GM19468 (cell line): ENCODE results near the gene HIF1A.
A peak's percentile ranks its signal among the peaks of the same experiment; 100 is the strongest.
"Not testable (repeated sequence)": the region's sequence is repeated elsewhere in the genome, so short reads cannot be mapped to it uniquely, and the experiment has no call there.

Experiments
- ATAC-seq: cut with Tn5 transposase; IDR thresholded peaks from one replicate; pipeline ENCODE4 v1.9.1; 2021; ENCODE audit warnings: mild to moderate bottlenecking, moderate library complexity, moderate number of reproducible peaks; ENCODE audit not compliant: unreplicated experiment; ENCODE audit errors: extremely low read depth

The HIF1A gene

DNA sequence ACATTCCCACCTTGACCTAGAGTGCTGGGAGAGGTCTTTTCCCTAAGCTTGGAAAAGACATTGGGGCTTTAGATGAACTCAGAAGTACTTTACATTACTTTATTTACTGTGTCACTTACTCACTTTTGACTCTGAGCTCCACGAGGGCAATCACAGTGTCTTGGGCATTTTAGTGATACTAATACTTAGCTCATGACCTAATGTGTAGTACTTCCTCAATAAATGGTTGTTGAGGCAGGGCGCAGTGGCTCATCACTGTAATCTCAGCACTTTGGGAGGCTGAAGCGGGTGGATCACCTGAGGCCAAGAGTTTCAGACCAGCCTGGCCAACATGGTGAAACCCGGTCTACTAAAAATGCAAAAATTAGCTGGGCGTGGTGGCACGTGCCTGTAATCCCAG is 47.1 kb downstream of the HIF1A start:
- ATAC-seq = no peak

DNA sequence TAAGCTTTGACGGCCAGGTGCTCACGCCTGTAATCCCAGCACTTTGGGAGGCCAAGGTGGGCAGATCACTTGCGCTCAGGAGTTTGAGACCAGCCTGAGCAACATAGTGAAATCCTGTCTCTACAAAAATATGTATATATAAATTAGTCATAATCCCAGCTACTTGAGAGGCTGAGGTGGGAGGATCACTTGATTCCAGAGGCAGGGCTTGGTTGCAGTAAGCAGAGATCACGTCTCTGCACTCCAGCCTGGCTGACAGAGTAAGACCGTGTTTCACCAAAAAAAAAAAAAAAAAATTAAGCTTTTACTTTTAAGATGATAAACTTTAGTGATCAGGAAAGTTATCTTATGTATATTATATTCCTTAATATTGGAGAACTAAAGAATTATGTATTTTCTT is 48.9 kb downstream of the HIF1A start:
- ATAC-seq = no peak

DNA sequence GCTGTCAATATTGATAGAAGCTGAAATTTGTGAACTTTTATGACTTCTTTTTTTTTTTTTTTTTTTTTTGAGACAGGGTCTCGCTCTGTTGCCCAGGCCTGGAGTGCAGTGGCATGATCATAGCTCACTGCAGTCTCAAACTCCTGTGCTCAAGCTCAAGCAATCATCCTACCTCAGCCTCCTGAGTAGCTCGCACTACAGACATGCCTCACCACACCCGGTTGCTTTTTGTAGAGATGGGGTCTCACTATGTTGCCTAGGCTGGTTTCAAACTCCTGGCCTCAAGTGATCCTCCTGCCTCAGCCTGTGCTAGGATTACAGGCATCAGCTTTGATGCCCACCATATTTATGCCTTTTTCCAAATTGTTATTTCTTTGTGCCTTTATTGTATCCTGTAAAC is 51.0 kb downstream of the HIF1A start:
- ATAC-seq = not testable (repeated sequence)

DNA sequence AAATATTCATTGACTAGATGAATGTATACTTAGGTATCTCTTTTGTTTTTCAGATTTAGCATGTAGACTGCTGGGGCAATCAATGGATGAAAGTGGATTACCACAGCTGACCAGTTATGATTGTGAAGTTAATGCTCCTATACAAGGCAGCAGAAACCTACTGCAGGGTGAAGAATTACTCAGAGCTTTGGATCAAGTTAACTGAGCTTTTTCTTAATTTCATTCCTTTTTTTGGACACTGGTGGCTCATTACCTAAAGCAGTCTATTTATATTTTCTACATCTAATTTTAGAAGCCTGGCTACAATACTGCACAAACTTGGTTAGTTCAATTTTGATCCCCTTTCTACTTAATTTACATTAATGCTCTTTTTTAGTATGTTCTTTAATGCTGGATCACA is 51.6 kb downstream of the HIF1A start:
- no peak for ATAC-seq

GRCh38 chr14:61747342-61747741 is 52.0 kb downstream of the HIF1A start:
- ATAC-seq = no peak

DNA sequence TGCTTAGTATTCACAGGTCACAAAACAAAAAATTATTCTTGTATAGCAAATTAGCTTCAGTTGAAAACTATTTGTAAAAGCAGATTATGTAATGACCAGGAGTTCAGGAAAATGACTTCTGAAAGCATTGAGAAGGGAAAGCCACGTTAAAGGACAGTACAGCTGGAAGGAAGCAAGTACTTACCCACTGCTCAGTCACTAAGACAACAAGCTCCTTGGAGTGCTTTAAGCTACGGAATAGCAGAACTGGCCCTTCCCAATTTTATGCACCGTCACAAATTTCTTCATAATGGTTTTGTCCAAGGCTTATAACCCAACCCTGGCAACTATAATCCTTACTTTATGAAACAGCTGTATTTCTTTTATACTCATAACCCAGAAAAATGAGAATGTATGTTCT is 54.0 kb downstream of the HIF1A start:
- ATAC-seq = no peak

DNA sequence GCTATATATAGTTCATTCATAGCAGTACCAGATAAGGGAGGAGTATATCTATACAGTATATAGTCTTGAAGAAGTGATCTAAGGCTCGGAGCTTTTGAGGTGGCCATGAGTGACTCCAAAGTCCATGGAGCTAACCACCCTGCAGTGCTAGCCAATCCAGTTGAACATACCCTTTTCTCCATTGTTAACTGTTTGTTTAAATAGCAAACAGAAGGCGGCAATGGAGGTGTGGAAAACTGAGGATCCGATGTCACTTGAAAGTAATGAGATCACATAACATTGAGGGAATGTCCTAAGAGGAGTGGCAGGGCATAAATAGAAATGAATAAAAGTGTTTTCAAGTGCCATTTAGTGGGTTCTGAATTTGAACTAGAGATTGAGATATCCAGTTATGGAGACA is 54.6 kb downstream of the HIF1A start:
- ATAC-seq = no peak

- ATAC-seq = peak; percentile 95
These were observed 55.6 kb downstream of the HIF1A start for GRCh38 chr14:61750708-61751474.

GRCh38 chr14:61751475-61751989 is 56.2 kb downstream of the HIF1A start:
- ATAC-seq = no peak

DNA sequence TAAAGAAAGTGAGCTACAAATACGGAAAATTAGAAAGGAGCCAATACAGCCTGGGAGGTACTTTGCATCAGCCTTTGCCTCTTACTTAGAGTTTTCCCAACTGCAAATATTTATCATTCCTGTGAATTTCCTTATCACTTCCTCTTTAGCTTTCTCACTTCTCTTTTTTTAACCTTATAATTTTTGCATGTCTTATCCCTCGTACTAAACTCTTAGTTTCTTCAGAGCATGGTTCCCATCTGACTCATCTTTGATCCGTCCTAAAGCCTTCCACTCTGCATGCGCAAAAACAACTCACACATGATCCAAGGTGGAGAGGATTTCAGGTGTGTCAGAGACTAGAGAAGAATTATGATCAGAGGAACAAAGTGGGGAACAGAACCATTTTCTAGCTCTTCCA is 57.3 kb downstream of the HIF1A start:
- no peak for ATAC-seq

- ATAC-seq = no peak
These were observed 58.3 kb downstream of the HIF1A start for GRCh38 chr14:61753631-61754030.

DNA sequence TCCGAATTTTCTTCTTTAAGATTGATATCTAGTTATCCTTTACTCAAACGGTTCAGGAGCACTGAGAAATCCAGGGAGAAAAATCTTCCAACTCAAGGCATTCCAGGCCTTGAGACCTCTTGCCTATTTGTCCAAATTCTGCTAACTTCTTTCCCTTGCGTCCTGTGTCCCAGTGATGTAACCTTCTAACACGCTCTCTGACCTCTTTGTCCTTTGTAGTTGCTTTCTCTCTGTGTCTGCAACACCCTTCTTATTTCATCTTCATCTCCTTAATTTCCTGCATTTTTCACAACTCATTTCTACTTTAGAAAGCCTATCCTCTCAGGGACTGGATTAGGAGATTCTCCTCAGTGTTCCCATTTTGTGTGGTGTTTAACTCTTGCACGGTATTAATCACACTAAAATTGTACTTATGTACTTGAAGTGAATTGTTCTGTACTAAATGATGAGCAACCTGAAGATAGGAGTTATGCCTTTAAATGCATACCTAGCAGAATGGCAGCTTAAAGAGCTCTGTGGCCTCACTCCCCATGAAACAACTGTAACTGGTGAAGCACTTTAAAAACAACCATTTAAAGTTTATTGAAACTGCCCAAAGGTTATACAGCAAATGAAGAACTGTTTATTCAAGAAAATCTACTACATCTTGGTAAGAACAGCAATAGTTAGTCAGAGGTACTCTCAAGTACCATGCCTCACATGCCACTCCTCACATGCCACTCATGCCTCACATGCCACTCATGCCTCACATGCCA is 59.5 kb downstream of the HIF1A start:
- no peak for ATAC-seq

DNA sequence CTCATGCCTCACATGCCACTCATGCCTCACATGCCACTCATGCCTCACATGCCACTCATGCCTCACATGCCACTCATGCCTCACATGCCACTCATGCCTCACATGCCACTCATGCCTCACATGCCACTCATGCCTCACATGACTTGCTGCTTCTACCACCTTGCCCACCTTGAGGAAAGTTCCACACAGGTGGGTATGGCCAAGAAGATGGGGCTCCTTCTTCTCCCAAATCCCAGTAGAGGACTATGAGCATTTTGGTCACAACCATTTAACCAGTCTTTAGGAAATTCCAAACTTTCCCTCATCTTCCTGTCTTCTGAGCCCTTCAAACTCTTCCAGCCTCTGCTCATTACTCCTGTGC is 60.0 kb downstream of the HIF1A start:
- not testable (repeated sequence) for ATAC-seq

DNA sequence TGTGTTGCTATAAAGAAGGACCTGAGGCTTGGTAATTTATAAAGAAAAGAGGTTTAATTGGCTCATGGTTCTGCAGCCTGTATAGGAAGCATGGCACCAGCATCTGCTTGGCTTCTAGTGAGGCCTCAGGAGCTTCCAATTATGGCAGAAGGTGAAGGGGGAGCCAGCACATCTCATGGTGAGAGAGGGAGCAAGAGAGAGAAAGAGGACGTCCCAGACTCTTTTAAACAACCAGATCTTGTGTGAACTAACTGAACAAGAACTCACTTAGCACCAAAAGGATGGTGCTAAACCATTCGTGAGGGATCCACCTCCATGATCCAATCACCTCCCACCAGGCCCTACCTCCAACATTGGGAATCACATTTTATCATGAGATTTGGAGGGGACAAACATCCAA is 60.8 kb downstream of the HIF1A start:
- ATAC-seq = no peak

DNA sequence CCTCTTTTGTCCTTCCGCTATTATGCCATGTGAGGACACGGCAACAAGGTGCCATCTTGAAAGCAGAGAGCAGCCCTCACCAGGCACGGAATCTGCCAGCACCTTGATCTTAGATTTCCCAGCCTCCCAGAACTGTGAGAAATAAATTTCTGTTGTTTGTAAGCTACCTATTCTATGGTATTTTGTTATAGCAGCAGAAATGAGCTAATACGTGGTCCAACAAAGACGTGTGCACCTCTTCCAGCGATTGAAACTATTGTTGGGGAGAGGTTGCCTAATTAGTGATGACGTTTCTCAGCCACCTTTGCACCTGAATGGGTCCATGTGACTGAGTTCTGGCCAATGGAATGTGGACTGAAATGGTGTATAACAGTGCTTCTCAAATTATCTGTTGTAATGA is 64.6 kb downstream of the HIF1A start:
- ATAC-seq = no peak

DNA sequence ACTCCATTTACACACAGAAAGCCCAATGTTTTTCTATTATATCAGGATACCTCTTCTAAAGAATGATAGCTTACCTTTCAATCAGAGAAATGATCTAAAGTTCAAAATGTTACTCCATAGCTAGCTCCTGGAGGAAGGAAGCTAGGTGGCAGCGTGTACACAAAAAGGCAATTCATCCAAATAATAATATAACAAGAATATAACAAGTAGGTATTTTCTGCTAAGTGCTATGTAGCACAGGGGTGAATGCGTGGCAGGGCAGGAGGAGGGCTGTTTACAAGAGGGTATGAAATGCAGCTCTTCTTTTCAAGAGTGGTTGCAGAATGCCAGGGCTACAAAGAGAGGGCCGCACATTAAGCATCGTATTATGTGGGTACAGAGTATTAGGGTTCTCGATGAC is 66.2 kb downstream of the HIF1A start:
- no peak for ATAC-seq

DNA sequence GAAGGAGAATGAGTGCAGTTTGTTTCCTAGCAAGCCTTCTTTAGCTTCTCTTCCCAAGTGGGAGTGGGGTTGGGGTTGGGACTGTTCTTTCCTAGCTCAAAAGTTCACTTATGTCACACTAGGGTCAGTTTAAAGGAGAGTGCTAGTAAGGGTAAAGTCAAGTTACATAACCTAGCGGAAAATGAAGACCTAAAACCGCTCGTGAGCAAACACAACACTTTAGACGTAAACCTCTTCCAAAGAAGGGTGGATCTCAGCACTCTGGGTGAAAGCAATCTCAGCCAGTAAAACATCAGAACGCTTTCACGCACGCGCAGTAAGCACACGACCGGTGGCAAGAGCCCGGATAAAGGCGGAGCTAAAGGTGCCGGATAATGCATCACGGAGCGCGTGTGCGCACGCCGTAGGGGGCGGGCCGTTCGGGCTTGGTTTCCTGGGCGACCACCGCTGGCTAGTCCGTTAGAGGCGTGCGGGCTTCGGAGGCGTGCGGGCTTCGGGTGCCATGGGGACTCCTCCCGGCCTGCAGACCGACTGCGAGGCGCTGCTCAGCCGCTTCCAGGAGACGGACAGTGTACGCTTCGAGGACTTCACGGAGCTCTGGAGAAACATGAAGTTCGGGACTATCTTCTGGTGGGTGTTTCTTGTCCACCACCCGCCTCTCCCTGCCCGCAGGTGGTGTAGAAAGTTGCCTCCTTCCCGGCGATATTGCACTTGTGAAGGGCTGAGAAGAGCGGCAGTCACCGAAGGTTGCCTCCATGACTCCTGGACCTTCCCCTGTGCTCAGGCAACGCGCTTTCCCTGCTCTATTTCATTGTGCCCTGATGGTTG is 66.9 kb downstream of the HIF1A start, which contains the start of gene SNAPC1:
SNAPC1 (plus strand) TSS at position 462 of the 828 bp plus-strand sequence; CDS start at position 503, 41 bp downstream.
- peak; percentile 90 for ATAC-seq

DNA sequence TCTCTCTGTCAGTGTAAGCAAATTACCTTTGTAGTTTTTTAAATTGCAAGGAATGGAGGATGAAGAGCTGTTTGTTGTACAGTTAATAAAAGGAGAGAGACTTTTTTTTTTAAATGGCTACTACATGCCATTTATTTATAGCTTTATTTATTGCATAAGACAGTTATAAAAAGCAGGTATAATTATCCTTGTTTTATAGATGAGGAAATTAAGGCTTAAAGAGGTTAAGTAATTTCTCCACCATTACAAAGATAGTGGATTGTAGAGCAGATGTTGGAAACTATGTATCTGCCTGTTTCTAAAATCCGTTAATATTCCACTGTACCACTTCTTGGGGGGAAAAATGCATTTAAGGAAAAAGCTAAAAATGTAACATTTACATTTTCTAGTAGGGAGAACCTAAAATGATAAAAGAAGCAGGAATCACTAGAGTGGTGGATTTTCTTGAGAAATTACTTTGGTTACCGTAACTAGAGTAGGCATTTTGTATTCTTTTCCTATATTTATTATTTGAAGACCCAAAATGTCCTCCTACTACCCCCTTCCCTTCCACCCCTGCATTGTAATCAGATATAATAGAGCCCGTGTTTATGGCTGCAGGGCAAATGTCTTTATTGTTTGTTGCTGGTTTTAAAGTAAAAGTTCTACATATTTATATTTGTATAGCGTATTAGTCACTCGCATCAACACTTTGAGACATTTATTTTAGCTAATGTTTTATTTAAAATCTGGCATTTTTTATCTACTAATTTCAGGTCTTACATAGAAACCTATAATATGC is 69.2 kb downstream of the HIF1A start:
- ATAC-seq = no peak

DNA sequence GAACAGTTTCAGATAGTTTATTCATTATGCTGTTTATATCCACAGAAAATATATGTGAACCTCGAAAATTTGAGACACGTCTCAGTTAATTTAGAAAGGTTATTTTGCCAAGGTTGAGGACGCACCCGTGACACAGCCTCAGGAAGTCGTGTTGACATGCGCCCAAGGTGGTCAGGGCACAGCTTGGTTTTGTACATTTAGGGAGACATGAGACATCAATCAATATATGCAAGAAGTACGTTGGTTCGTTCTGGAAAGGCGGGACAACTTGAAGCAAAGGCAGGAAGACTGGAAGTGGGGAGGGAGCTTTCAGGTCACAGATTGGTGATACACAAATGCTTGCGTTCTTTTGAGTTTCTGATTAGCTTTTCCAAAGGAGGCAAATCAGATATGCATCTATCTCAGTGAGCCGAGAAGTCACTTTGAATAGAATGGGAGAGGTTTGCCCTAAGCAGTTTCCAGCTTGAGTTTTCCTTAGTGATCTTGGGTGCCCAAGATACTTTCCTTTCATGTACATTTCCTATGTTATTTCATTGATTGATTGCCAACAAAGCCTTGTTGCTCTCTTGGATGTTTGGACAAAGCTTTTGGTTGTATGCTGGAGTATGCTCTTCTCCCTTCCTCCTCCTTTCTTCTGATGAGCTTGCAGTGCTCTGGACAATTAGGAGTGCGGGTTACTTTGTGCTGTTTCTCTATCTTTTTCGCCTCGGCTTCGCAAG is 70.1 kb downstream of the HIF1A start:
- ATAC-seq = no peak
